WTC11 (cell line): Measurements from ENCODE around the gene DHRSX. TPM values are rescaled to one million over a fixed set of nuclear protein-coding genes. Genes with fewer than 3 reads are reported as not detected.

Experiments
- ATAC-seq: fragments of 200-7000 bp; cut with Tn5 transposase; 2 replicates; pipeline ENCODE4 v1.10.0; 2021; ENCODE audit warnings: mild to moderate bottlenecking, moderate library complexity
- CTCF ChIA-PET: fragments of 300-600 bp; sonication (Branson Sonifier 250); formaldehyde crosslinking; loops from one replicate; lab custom pipeline; 2021; ENCODE audit warnings: antibody characterized with exemption; lab: Charles Lee
- POLR2A ChIA-PET: fragments of 350-600 bp; sonication (Branson Sonifier 250); formaldehyde crosslinking; loops from one replicate; lab custom pipeline; 2021; ENCODE audit warnings: antibody characterized with exemption; lab: Charles Lee
- DNase-seq: peaks from one replicate; pipeline ENCODE4 v3.0.0; 2021; ENCODE audit warnings: low spot score
- H3K27ac Mint-ChIP-seq: 2 replicates; pipeline ENCODE4 v1.8.0; 2021; ENCODE audit warnings: mixed read lengths
- H3K27me3 Mint-ChIP-seq: 2 replicates; pipeline ENCODE4 v1.8.0; 2021; ENCODE audit warnings: low read depth, mild to moderate bottlenecking, moderate library complexity, mixed read lengths
- H3K36me3 Mint-ChIP-seq: 2 replicates; pipeline ENCODE4 v1.8.0; 2021; ENCODE audit warnings: mixed read lengths
- H3K4me1 Mint-ChIP-seq: 2 replicates; pipeline ENCODE4 v1.8.0; 2022; ENCODE audit warnings: mixed read lengths
- H3K4me3 Mint-ChIP-seq: 2 replicates; pipeline ENCODE4 v1.8.0; 2021; ENCODE audit warnings: mild to moderate bottlenecking, moderate library complexity, mixed read lengths
- H3K9me3 Mint-ChIP-seq: 2 replicates; pipeline ENCODE4 v1.8.0; 2021; ENCODE audit warnings: mixed read lengths
- AFF4 ChIP-seq: sonication (generic); formaldehyde crosslinking; IDR thresholded peaks from 2 replicates; pipeline ENCODE4 v1.8.1; 2023; ENCODE audit warnings: mild to moderate bottlenecking, missing genetic modification reagents, borderline replicate concordance
- ATF6 ChIP-seq: sonication (generic); formaldehyde crosslinking; IDR thresholded peaks from 2 replicates; pipeline ENCODE4 v1.8.1; 2023; ENCODE audit warnings: mild to moderate bottlenecking, missing genetic modification reagents
- E2F5 ChIP-seq: sonication (generic); formaldehyde crosslinking; IDR thresholded peaks from 2 replicates; pipeline ENCODE4 v1.8.1; 2022; ENCODE audit warnings: mild to moderate bottlenecking, moderate library complexity, missing genetic modification reagents
- ERG ChIP-seq: fragments of 250-450 bp; sonication (Bioruptor Pico); IDR thresholded peaks from 2 replicates; pipeline ENCODE4 v1.8.0; 2021; ENCODE audit warnings: mild to moderate bottlenecking
- FOXP1 ChIP-seq: sonication (generic); formaldehyde crosslinking; IDR thresholded peaks from 2 replicates; pipeline ENCODE4 v1.8.0; 2022; ENCODE audit warnings: missing genetic modification reagents, mild to moderate bottlenecking, moderate library complexity, borderline replicate concordance
- GABPB1 ChIP-seq: sonication (generic); formaldehyde crosslinking; IDR thresholded peaks from 2 replicates; pipeline ENCODE4 v1.8.1; 2023; ENCODE audit warnings: mild to moderate bottlenecking, missing genetic modification reagents
- HMGXB4 ChIP-seq: sonication (generic); formaldehyde crosslinking; IDR thresholded peaks from 2 replicates; pipeline ENCODE4 v1.8.1; 2023; ENCODE audit warnings: mild to moderate bottlenecking, moderate library complexity, missing genetic modification reagents
- IRF1 ChIP-seq: sonication (generic); formaldehyde crosslinking; IDR thresholded peaks from 2 replicates; pipeline ENCODE4 v1.8.0; 2023; ENCODE audit warnings: missing genetic modification reagents
- IRF2 ChIP-seq: sonication (generic); formaldehyde crosslinking; IDR thresholded peaks from 2 replicates; pipeline ENCODE4 v1.8.0; 2022; ENCODE audit warnings: low read depth, missing genetic modification reagents, borderline replicate concordance
- KAT7 ChIP-seq: sonication (generic); formaldehyde crosslinking; IDR thresholded peaks from 2 replicates; pipeline ENCODE4 v1.8.1; 2023; ENCODE audit warnings: missing genetic modification reagents, mild to moderate bottlenecking, borderline replicate concordance
- MAX ChIP-seq: sonication (generic); formaldehyde crosslinking; IDR thresholded peaks from 2 replicates; pipeline ENCODE4 v1.8.0; 2022; ENCODE audit warnings: mild to moderate bottlenecking, missing genetic modification reagents
- MLX ChIP-seq: sonication (generic); formaldehyde crosslinking; IDR thresholded peaks from 2 replicates; pipeline ENCODE4 v1.8.1; 2023; ENCODE audit warnings: mild to moderate bottlenecking, missing genetic modification reagents, moderate library complexity
- NFE2L1 ChIP-seq: sonication (generic); formaldehyde crosslinking; IDR thresholded peaks from 2 replicates; pipeline ENCODE4 v1.8.1; 2023; ENCODE audit warnings: missing genetic modification reagents
- SMAD4 ChIP-seq: sonication (generic); formaldehyde crosslinking; IDR thresholded peaks from 2 replicates; pipeline ENCODE4 v1.8.0; 2022; ENCODE audit warnings: mild to moderate bottlenecking, missing genetic modification reagents
- SP1 ChIP-seq: sonication (generic); formaldehyde crosslinking; conservative IDR thresholded peaks from 2 replicates; pipeline ENCODE4 v1.8.1; 2022; ENCODE audit warnings: missing genetic modification reagents
- ZNF219 ChIP-seq: sonication (generic); formaldehyde crosslinking; IDR thresholded peaks from 2 replicates; pipeline ENCODE4 v1.8.0; 2023; ENCODE audit warnings: missing genetic modification reagents, mild to moderate bottlenecking, borderline replicate concordance
- ZSCAN18 ChIP-seq: fragments of 250-450 bp; sonication (Bioruptor Pico); IDR thresholded peaks from 2 replicates; pipeline ENCODE4 v2.1.2; 2022; ENCODE audit warnings: mild to moderate bottlenecking, moderate library complexity
- total RNA-seq: library from RNA; stranded (reverse); gene quantifications from 3 replicates; pipeline ENCODE4 v1.2.3, GENCODE V29; 2021

The DHRSX gene
- total RNA-seq, 1 experiment from 2014 or later, result 28.2 TPM

GRCh38 chrX:2487366-2487765 is 13.4 kb downstream of the DHRSX start:
- peaks cover 43% of the 10 kb centered on the region for H3K4me1 Mint-ChIP-seq
- H3K4me3 Mint-ChIP-seq, result no peak overlapping the region
- ATAC-seq, result no peak
- TF ChIP-seq ATF6 (no peak), E2F5 (CRISPR knock-in tag) (no peak), SP1 (CRISPR knock-in tag) (no peak), GABPB1 (CRISPR knock-in tag) (no peak), IRF1 (CRISPR knock-in tag) (no peak), MAX (CRISPR knock-in tag) (no peak), HMGXB4 (CRISPR knock-in tag) (no peak), ZSCAN18 (CRISPR knock-in tag) (no peak), FOXP1 (CRISPR knock-in tag) (no peak)
- TF ChIP-seq, all 79 proteins: peak for 0
- no peaks in the 10 kb centered on the region for H3K27me3 Mint-ChIP-seq
- DNase-seq, result no peak
- H3K27ac Mint-ChIP-seq, result peak overlapping the region; percentile 83
- peaks cover 47% of the 10 kb centered on the region for H3K36me3 Mint-ChIP-seq
- H3K9me3 Mint-ChIP-seq, result no peaks in the 10 kb centered on the region
- ChIA-PET POLR2A (no interaction called here), CTCF (no interaction called here)

- Mint-ChIP-seq H3K27me3 (no peaks in the 10 kb centered on the region), H3K4me1 (peaks cover 38% of the 10 kb centered on the region), H3K4me3 (no peak overlapping the region), H3K9me3 (no peaks in the 10 kb centered on the region), H3K36me3 (peaks cover 47% of the 10 kb centered on the region), H3K27ac (peak overlapping the region; percentile 83)
- no peak for DNase-seq
- CTCF ChIA-PET, result no interaction called here
- ATAC-seq, result no peak
- POLR2A ChIA-PET, result no interaction called here
- TF ChIP-seq HMGXB4 (CRISPR knock-in tag) (no peak), IRF2 (CRISPR knock-in tag) (no peak), ZNF219 (CRISPR knock-in tag) (no peak), ERG (CRISPR knock-in tag) (no peak), AFF4 (CRISPR knock-in tag) (no peak), SMAD4 (CRISPR knock-in tag) (no peak), MLX (CRISPR knock-in tag) (no peak), NFE2L1 (no peak), KAT7 (CRISPR knock-in tag) (no peak)
Measured at GRCh38 chrX:2486476-2487133, 14.2 kb downstream of the DHRSX start.
